Measurements from ENCODE around the gene IRF4.

DNA sequence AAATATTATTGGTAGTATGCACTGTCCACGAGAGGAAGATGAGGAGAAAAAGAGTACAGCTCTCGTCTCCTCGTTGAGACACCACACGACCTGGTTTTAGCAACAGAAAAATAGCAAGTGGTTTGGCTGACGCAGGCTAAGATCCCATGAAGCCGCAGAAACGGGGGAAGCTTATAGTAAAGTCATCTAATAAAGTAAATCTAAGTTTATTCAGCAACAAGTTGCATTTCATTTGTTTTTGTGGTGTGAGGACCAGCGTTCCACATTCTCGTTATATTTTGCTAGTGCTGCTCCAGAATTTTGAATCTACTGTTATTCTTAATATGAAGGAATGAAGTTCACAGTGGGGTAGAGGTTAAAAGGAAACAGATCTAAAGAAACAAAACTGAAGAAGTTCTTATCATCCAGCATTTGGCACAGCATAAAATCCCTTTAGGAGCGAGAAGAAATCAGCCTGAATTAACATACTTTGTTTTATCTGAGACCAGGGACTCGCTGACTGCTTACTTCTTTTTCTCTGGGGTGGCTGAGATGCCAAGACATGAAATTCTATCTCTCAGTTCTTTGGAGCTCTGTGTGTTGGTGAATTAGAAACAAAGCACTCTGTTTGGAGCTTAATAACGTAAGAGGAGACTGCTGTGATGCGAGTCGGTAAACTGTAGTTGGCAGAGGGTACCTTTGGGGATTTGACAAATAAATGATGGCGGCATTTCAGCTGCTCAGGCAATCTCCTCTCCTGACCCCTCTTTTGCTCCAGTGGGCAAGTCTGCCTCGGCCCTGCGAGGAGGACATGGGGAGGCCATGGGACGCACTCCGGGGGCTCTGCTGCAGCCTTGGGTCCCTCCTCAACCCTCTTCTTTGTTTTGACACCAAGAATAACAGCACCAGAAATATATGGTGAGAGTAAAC lies 24.9 kb upstream of the IRF4 start:
- TF ChIP-seq, protein P1, sequence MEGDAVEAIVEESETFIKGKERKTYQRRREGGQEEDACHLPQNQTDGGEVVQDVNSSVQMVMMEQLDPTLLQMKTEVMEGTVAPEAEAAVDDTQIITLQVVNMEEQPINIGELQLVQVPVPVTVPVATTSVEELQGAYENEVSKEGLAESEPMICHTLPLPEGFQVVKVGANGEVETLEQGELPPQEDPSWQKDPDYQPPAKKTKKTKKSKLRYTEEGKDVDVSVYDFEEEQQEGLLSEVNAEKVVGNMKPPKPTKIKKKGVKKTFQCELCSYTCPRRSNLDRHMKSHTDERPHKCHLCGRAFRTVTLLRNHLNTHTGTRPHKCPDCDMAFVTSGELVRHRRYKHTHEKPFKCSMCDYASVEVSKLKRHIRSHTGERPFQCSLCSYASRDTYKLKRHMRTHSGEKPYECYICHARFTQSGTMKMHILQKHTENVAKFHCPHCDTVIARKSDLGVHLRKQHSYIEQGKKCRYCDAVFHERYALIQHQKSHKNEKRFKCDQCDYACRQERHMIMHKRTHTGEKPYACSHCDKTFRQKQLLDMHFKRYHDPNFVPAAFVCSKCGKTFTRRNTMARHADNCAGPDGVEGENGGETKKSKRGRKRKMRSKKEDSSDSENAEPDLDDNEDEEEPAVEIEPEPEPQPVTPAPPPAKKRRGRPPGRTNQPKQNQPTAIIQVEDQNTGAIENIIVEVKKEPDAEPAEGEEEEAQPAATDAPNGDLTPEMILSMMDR (IDR thresholded peaks at IDR 0.05): no peak
- TF ChIP-seq POLR2A (IDR thresholded peaks at IDR 0.05): no peak
